22Rv1 (cell line): ENCODE data around the gene KRR1.

Source experiments
- ZFX ChIP-seq: fragments of 450-650 bp; IDR thresholded peaks from 2 replicates; pipeline ENCODE4 v1.6.1; 2017; ENCODE audit warnings: antibody characterized with exemption, borderline replicate concordance
- TF ChIP-seq, protein P1 (sequence below): fragments of 450-650 bp; IDR thresholded peaks from 2 replicates; pipeline ENCODE4 v1.5.1; 2017; ENCODE audit warnings: mild to moderate bottlenecking

DNA sequence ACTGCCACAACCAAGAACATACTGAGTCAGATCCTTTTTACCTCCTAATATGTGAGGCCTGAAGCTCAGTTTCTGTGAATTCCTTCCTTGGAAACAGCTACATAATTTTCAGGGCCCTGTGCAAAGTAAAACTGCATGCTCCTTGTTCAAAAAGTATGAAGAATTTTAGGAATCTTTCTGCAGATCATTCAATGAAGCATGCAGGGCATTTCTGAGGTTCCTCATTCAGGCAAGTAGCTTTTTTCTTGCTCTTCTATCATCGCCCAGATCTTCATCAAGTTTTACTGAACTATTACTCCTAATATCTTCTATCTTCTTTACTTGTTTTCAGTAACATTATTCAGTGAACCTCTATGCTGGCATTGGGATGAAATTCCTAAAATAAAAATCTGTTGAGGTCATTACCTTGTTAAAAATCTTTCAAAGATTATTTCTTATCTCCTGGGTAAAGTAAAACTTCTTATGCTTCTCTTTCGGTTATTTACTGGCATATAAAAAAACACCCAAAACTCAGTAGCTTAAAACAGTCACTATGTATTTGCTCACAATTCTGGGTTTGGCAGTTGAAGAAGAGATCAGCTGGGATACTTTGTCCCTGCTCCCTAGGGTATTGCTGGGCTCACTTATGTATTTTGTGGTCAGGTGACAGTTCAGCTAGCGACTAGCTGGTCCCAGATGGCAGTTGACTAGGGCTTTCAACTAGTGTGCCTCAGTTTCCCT lies 42.6 kb upstream of the KRR1 start:
- TF ChIP-seq, protein P1, sequence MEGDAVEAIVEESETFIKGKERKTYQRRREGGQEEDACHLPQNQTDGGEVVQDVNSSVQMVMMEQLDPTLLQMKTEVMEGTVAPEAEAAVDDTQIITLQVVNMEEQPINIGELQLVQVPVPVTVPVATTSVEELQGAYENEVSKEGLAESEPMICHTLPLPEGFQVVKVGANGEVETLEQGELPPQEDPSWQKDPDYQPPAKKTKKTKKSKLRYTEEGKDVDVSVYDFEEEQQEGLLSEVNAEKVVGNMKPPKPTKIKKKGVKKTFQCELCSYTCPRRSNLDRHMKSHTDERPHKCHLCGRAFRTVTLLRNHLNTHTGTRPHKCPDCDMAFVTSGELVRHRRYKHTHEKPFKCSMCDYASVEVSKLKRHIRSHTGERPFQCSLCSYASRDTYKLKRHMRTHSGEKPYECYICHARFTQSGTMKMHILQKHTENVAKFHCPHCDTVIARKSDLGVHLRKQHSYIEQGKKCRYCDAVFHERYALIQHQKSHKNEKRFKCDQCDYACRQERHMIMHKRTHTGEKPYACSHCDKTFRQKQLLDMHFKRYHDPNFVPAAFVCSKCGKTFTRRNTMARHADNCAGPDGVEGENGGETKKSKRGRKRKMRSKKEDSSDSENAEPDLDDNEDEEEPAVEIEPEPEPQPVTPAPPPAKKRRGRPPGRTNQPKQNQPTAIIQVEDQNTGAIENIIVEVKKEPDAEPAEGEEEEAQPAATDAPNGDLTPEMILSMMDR, result no peak
- no peak for TF ChIP-seq ZFX
